Measurements from ENCODE around the gene SLC5A11.
A peak's percentile ranks its signal among the peaks of the same experiment; 100 is the strongest.

SLC5A11 gene

DNA sequence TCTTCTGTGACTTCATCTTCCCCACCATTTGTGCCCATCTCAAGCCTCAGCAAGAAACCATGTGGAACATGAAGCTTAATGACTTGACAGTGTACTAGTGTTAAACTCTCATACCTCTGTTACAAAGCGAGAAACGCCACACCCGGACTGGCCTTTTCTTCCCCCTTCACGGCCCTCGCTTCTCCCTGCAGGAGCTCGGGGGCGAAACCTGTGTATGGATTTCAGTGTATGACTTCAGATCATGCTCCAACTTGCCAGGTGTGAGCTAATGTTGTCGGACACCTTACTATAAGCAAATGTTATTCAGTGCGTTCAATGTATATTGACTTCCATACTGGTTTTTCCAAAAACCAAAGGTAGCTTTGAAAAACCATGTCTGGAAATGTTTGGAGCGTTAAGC lies 20.1 kb upstream of the SLC5A11 start:
- TF ChIP-seq, protein P1, sequence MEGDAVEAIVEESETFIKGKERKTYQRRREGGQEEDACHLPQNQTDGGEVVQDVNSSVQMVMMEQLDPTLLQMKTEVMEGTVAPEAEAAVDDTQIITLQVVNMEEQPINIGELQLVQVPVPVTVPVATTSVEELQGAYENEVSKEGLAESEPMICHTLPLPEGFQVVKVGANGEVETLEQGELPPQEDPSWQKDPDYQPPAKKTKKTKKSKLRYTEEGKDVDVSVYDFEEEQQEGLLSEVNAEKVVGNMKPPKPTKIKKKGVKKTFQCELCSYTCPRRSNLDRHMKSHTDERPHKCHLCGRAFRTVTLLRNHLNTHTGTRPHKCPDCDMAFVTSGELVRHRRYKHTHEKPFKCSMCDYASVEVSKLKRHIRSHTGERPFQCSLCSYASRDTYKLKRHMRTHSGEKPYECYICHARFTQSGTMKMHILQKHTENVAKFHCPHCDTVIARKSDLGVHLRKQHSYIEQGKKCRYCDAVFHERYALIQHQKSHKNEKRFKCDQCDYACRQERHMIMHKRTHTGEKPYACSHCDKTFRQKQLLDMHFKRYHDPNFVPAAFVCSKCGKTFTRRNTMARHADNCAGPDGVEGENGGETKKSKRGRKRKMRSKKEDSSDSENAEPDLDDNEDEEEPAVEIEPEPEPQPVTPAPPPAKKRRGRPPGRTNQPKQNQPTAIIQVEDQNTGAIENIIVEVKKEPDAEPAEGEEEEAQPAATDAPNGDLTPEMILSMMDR (IDR thresholded peaks at IDR 0.05; ENCODE audit: extremely low read depth, insufficient read depth, missing control alignments): no peak
- in situ Hi-C loops (cut with MboI; ENCODE audit: low pct_unique_long_range_greater_than_20kb, low sequenced_read_pairs, unreplicated experiment): no loop called here
- DNase-seq (ENCODE audit: low spot score): no peak

DNA sequence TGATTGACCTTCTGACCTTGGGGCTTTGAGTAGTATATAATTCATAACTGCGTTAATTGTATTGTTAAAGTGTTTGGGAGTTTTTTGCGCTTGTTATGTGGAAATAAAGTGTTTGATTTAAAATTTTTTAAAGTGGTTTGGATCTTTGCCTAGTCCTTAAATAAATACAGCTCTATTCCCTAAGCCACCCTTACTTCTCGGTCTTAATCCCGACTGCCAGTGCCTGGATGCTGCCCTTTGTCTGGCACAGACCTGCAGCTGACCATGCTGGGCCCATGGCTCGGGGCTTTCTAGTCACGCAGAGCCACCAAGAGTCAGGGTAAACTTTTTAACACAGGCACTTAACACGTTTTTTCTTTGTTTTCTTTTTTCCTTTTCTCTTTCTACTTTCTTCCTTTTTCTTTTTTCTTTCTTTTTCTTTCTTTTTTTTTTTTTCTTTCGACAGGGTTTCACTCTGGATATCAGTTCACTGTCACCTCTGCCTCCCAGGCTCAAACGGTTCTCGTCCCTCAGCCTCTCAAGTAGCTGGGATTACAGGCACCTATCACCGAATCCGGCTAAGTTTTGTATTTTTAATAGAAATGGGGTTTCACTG lies 19.6 kb upstream of the SLC5A11 start:
- TF ChIP-seq, protein P1 (IDR thresholded peaks at IDR 0.05; ENCODE audit: extremely low read depth, insufficient read depth, missing control alignments): no peak
- DNase-seq (ENCODE audit: low spot score): no peak
- in situ Hi-C loops (cut with MboI; ENCODE audit: low pct_unique_long_range_greater_than_20kb, low sequenced_read_pairs, unreplicated experiment): no loop called here

DNA sequence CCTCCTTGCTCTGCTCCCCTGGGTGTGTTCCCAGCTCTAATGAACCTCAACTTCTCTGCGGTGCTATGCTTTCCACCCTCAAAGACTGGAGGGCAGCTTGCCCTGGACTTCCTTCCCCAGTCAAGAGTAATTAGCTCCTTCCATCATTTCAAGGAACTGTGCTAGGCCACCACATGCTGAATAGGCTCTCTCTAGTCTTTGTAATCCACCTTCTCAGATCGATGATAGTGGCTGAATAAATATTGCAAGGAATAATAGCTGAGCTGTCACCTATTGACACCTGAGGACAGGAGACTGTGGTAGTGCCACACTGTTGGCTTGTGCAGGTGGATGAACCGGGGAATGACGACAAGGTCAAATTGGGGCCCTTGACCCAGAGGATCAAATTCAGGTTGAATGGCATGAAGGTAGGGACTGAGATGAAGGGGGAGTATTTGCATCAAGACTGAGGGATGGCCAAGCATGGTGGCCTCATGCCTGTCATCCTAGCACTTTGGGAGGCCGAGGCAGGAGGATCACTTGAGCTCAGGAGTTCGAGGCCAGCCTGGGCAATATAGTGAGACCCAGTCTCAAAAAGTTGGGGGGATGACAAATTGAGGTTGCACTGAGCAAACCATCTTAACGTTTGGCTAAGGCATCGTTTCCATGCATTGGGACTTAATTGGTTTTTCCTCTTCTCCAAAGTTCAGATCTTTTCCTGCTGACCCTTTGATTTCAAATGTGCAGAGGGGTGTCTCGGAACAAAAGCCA lies 18.8 kb upstream of the SLC5A11 start:
- DNase-seq (ENCODE audit: low spot score): no peak
- in situ Hi-C loops (cut with MboI; ENCODE audit: low pct_unique_long_range_greater_than_20kb, low sequenced_read_pairs, unreplicated experiment): no loop called here
- TF ChIP-seq, protein P1 (IDR thresholded peaks at IDR 0.05; ENCODE audit: extremely low read depth, insufficient read depth, missing control alignments): no peak

DNA sequence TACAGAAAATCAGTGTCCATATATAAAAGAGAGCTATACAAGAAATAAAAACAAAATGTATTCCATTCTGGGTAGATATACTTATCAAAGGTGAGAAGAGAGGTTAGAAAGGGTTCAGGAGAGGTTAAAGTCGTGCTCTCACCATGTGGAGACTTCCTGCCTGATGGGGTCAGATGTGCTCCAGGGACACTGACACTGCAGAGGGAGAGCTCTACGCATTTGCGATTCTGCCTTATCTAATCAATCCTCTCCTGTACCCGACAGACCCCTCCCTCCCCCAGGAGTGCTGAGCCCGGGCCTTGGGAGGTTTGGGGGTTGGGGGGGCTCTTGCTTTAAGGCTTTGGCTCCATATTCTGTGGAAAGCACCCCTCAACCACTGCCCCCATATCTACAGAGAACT lies 16.6 kb upstream of the SLC5A11 start:
- TF ChIP-seq, protein P1 (IDR thresholded peaks at IDR 0.05; ENCODE audit: extremely low read depth, insufficient read depth, missing control alignments): no peak
- in situ Hi-C loops (cut with MboI; ENCODE audit: low pct_unique_long_range_greater_than_20kb, low sequenced_read_pairs, unreplicated experiment): no loop called here
- DNase-seq (ENCODE audit: low spot score): no peak

DNA sequence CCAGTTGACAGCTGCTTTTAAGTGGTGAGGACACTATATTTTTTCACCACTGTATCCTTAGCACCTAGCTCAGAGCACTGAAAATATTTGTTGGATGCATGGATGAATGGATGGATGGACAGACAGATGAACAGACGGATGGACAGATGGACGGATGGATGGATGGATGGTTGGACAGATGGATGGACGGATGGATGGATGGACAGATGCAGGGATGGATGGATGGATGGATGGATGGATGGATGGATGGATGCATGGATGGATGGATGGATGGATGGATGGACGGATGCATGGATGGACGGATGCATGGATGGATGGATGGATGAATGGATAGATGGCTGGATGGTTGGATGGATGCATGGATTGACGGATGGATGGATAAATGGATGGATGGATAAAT lies 12.4 kb upstream of the SLC5A11 start:
- TF ChIP-seq, protein P1 (IDR thresholded peaks at IDR 0.05; ENCODE audit: extremely low read depth, insufficient read depth, missing control alignments): no peak
- DNase-seq (ENCODE audit: low spot score): no peak
- in situ Hi-C loops (cut with MboI; ENCODE audit: low pct_unique_long_range_greater_than_20kb, low sequenced_read_pairs, unreplicated experiment): no loop called here

DNA sequence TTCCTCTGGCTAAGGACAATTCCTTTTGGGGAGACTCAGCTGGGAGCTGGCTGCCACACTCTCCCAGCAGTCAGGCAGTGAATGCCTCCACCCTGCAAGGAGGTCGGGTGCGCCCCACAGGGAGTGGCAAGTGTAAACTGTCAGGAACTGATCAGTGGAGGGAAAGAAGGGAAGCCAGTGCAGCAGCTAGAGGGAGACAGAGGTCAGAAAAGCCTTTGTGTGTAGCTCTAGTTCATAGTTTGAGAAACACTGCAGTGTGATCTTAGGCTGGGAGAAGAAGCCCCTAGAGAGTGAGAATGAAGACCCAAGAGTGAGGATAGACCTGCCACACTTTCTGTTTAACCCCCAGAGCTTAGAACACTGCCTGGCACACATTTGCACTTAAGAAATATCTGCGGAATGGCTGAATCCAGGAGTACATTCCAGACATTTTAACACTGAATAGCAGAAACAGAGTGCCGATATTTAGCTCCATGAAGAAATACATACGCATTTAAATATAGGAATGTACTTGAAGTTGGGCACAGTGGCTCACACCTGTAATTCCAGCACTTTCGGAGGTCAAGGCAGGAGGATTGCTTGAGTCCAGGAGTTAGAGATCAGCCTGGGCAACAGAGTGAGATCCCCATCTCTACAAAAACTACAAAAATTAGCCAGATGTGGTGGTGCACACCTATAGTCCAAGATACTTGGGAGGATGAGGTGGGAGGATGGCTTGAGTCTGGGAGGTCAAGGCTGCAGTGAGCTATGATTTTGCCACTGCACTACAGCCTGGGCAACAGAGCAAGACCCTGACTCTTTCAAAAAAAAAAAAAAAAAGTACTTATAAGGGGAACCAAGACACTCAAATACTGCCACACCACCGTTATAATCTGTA lies 11.1 kb upstream of the SLC5A11 start:
- DNase-seq (ENCODE audit: low spot score): peak; percentile 49
- in situ Hi-C loops (cut with MboI; ENCODE audit: low pct_unique_long_range_greater_than_20kb, low sequenced_read_pairs, unreplicated experiment): no loop called here
- TF ChIP-seq, protein P1 (IDR thresholded peaks at IDR 0.05; ENCODE audit: extremely low read depth, insufficient read depth, missing control alignments): peak; percentile 52

Measured in GM13977 (cell line).